ENCODE measurements around the gene PUM1.

- TF ChIP-seq CTCF (IDR thresholded peaks at IDR 0.05), result no peak
- TF ChIP-seq POLR2A (IDR thresholded peaks at IDR 0.05), result no peak
- no peak for TF ChIP-seq POLR2AphosphoS5 (IDR thresholded peaks at IDR 0.05)
- no peak for TF ChIP-seq EP300 (IDR thresholded peaks at IDR 0.05)
Measured at GRCh38 chr1:30908696-30909364, 156.7 kb downstream of the PUM1 start, which contains the start of gene SDC3.
